HK-2 (cell line): ENCODE results near the gene PRKCI.
"Not testable (repeated sequence)": the region's sequence is repeated elsewhere in the genome, so short reads cannot be mapped to it uniquely, and the experiment has no call there.

Source experiments
- DNase-seq: peaks from one replicate; pipeline ENCODE4 v3.0.0-alpha.2; 2018; ENCODE audit not compliant: unreplicated experiment

Gene PRKCI

DNA sequence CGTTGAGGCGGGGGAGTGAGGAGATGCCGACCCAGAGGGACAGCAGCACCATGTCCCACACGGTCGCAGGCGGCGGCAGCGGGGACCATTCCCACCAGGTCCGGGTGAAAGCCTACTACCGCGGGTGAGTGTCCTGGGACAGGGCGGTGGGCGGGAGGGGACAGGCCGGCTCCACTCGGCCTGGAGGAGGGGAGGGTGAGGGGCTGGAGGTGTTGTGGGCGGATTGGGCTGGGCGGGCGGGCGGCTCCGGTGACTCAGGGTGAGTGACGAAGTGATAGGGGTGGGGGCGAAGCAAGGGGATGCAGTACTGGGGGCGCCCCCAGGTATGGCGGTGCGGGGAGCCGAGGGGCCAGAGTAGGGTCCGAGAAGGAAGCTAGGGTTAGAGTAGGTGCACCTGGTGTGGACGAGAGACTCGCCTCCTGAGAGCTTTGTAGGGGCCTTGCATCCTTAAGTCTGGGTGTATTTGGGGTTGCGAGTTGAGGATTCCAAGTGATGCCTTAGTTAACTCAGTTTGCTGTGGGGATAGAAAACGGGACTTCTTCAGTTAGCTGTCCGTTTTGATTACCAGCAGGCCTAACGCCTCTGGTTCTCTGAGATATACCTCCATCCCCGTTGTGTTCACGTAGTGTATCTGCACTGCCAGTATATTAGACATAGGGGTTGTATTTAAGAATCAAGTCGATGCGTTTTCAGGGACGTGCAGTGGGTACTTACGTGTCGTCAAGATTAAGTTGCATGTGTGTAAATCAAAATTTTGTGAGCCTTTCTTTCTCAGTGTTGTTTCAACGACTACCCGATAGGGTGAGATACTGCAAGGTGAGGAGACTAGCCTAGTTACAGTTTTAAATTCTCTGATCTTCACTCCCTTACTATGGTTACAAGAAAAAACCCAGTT, 670 bp downstream of the PRKCI start:
- DNase-seq = peak; percentile 56

- DNase-seq = no peak
Measured at GRCh38 chr3:170225166-170225565, 2.9 kb downstream of the PRKCI start.

DNA sequence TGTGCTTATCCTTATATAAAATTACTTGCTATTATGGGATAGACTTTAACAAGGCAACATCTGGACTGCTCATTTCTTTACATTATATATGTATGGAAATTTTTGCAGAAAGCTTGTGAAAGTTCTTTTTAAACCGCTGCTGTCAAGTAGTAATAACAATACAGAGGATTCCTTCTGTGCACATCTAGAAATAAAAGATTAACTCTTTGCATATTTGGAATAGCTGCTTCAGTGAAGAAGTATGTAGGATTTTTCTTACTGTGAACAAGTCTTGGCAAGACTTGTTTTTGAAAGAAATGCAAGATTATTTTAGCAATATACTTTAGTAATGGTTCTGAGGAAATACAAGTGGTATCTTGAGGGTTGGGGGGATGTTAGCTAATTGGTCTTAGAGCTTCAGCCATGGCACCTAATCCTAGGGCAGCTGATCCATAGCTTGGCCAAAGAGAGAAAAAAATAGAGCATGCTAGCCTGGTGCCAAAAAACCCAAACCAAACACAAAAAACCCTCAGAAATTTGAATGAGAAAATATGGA, 4.3 kb downstream of the PRKCI start:
- DNase-seq = no peak

- no peak for DNase-seq
Measured at GRCh38 chr3:170228093-170228766, 6.0 kb downstream of the PRKCI start.

GRCh38 chr3:170232266-170232665, 10.0 kb downstream of the PRKCI start:
- no peak for DNase-seq

DNA sequence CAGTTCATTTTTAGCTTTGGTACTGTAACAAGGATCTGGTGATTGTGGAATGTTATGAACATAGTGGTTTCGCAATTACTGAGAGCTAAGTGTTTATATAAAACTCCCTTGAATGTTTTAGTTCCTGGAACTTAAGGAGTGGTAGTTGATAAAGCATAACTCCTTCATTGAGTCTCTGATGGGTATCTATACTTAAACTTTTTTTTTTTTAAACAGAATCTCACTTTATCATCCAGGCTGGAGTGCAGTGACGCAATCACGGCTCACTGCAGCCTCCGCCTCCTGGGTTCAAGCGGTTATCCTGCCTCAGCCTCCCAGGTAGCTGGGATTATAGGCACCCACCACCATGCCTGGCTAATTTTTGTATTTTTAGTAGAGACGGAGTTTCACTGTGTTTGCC, 11.3 kb downstream of the PRKCI start:
- DNase-seq = no peak

- DNase-seq = no peak
Measured at GRCh38 chr3:170240142-170240541, 17.9 kb downstream of the PRKCI start.

- DNase-seq = no peak
Measured at GRCh38 chr3:170240671-170241070, 18.4 kb downstream of the PRKCI start.

GRCh38 chr3:170244576-170244975, 22.4 kb downstream of the PRKCI start:
- no peak for DNase-seq

GRCh38 chr3:170247875-170248274, 25.7 kb downstream of the PRKCI start:
- no peak for DNase-seq

- DNase-seq = no peak
Measured at GRCh38 chr3:170256597-170256996, 34.4 kb downstream of the PRKCI start.

- DNase-seq = no peak
Measured at GRCh38 chr3:170257145-170257544, 34.9 kb downstream of the PRKCI start.

DNA sequence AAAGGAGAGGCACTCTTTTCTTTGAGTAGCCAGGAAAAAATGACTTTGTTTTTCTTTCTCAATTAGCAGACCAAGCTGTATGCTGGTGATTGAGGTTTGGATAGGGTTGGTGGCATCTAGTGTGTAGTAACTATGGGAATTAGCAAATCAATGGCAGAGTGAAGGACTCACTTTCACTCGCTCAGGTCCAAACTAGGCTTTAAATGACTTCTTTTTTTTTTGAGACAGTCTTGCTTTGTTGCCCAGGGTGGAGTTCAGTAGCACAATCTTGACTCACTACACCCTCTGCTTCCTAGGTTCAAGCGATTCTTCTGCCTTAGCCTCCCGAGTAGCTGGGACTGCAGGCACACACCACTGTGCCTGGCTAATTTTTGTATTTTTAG, 35.9 kb downstream of the PRKCI start:
- no peak for DNase-seq

DNA sequence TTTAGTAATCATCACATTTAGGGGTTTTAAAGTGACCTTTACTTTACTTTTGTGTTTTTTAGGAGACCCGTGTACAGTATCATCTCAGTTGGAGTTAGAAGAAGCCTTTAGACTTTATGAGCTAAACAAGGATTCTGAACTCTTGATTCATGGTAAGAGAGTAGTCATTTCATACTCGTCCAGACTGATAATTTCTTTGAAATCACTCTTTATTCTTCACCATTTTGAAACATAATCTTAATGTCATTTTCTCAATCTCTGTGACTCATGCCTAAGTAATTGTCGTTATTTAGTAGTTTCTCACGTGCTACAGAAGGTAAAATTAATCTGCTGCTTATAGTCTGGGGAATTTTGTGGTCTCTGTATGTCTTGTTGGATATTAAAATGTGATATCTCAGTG, 37.7 kb downstream of the PRKCI start:
- no peak for DNase-seq

DNA sequence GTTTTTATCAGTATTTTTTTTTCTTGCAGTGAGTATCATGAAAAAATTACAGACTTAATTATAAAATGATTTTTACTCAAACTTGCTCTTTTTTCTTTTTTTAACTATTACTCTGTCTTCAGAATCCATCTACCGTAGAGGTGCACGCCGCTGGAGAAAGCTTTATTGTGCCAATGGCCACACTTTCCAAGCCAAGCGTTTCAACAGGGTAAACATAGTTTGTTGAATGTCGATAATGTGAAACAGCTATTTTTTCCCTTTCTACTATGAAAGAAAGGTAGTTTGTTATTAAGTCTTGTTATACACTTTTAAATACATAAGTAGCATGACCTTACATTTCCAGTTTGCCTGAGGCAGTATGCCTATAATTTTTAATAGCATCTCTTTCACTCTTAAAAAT, 45.6 kb downstream of the PRKCI start:
- no peak for DNase-seq

DNA sequence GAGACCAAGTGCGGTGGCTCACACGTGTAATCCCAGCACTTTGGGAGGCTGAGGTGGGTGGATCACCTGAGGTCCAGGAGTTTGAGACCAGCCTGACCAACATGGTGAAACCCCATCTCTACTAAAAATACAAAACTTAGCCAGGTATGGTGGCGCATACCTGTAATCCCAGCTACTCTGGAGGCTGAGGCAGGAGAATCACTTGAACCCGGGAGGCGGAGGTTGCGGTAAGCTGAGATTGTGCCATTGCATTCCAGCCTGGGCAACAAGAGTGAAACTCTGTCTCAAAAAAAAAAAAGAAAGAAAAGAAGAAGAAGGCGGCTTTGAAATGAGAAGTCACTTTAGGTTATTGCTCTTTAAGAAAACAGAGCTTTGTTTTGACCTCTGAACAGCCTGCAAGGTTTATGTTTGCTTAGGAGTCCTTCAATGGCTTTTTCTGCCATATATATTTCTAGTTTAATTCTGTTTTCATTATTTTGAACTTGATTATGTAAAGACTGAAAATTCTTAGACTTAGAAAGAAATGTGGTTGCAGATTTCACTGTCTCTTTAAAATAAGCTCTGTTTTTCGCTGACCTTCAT, 47.5 kb downstream of the PRKCI start:
- not testable (repeated sequence) for DNase-seq

DNA sequence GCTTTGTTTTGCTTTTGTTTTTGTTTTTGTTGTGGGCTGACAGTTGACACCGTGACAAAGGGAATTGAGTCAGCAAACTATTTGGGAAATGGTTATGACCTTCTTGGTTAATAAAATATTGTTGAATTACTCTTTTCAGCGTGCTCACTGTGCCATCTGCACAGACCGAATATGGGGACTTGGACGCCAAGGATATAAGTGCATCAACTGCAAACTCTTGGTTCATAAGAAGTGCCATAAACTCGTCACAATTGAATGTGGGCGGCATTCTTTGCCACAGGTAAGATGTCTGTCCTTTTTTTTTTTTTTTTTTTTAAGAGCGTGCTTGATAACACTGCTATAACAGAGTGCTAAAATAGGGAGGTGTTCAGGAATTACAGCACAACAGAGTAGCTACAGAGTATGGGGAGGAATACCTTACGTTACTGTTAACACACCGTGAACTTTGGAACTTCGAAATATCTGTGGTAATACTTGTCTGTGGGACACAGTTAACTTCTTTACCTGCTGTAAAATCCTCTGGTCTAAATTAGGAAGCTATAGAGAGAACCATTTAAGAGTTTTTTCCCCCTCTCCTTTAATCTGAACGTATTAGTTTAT, 48.2 kb downstream of the PRKCI start:
- DNase-seq = no peak

DNA sequence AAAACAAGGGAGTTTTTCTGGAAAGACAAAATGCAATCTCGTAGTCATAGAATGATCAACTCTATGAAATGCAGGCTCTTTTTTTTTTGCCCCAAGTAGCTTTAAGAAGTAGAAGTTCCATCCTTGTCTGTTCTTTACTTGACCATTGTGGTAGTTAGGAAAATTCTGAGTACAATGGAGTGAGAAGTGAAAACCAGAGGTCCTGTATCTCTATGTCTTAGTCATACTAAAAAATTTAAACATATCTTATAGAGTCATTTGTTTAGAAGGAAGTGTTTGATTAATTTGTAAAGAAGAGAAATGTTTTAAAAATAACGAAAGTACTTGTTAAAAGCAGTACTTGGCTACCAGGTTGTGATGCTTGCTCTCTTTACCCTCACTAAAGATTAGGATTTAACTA, 52.4 kb downstream of the PRKCI start:
- no peak for DNase-seq

DNA sequence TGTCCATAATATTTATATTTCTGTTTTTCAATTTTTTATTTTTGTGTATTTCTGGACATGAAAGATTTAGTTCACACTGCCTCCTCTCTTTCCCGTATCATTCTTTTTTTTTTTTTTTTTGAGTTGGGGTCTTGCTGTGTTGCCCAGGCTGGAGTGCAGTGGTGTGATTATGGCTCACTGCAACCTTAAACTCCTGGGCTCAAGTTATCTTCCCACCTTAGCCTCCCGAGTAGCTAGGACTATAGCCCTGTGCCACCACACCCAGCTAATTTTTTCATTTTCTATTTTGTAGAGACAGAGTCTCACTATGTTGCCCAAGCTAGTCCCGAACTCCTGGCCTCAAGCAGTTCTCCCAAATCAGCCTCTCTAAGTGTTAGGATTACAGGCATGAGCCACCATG, 53.6 kb downstream of the PRKCI start:
- no peak for DNase-seq

GRCh38 chr3:170277311-170277710, 55.1 kb downstream of the PRKCI start:
- DNase-seq = not testable (repeated sequence)

DNA sequence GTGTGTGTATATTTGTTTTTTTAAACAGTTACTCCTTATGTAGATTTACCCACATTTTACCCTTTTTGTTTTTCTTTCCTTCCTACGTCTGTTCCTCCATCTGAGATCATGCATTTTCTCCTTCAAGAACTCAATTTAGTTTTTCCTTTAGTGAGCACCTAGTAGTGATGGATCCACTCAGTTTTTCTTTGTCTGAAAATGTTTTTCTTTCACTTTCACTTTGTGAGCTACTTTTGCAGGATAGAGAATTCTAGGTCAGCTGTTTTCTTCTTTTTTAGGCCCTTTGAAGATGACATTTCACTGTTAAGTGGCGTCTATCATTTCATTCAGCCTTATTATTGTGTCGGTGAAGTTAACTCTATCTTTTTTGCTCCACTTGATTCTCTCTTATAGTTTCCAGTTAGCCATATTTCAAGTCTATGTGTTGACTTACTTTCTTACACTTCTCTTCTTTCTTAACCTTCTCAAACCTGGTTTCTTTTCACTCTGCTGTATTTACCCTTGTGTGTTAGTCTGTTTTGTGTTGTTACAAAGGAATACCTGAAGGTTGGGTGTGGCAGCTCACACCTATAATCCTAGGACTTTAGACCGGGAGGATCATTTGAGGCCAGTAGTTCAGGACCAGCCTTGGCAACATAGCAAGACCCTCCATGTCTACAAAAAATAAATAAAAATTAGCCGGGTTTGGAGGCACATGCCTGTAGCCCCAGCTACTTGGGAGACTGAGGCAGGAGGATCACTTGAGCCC, 55.8 kb downstream of the PRKCI start:
- DNase-seq = no peak

- no peak for DNase-seq
Measured at GRCh38 chr3:170278627-170279026, 56.4 kb downstream of the PRKCI start.
